ENCODE measurements around the gene CRYBG1.

Gene CRYBG1

DNA sequence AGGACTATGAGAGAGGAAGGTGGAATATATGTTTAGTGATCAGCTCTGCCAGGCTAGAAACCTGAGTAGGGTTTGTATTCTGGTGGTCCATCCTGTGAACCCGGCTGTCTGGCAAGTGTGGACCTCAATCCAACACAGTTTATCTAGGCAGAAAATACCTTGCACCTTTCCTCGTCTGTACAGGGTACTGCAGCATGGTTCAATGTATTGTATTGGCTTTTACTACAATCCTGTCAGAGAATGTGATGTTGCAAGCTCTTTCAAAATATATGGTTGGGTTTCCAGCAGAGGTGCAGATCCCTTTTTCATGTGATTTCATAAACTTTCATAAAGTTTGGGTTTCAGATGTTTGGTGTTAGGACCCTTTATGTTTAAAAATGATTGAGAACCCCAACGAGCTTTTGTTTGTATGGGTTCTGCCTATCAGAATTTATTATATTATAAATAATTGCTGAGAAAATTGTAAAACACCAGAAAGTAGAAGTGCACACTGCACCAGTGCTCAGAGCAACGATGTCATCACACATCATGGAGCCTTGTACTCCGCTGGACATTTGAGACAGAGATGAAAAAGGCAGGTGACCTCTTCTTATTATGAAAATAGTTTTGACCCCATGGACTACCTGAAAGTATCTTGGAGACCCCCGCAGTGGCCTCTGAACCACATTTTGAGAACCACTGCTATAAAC is 162.2 kb downstream of the CRYBG1 start:
- DNase-seq (ENCODE audit: low spot score) (no peak), FAIRE-seq (no peak)

- no peak for DNase-seq (ENCODE audit: low spot score)
- FAIRE-seq: no peak
Measured at GRCh38 chr6:106525107-106525881, 164.8 kb downstream of the CRYBG1 start.

DNA sequence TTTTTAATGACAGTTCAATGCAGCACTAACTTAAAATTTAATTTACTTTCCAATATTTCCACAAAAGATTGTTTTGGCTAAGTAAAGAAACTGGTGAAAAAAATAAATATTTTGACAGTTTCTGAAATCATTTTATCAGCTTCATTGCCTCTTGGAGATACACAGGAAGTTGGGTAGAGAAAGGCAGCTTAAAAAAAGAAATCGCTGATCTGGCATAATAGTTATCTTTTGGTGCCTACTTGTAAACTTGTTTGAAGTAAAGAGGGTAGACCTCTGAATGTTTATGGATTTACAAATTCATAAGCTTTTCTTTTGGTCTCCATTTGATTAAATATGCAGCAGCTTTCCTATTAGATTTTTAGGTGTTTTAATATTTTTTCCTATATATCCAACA is 165.4 kb downstream of the CRYBG1 start:
- DNase-seq (ENCODE audit: low spot score): no peak
- FAIRE-seq: no peak

DNA sequence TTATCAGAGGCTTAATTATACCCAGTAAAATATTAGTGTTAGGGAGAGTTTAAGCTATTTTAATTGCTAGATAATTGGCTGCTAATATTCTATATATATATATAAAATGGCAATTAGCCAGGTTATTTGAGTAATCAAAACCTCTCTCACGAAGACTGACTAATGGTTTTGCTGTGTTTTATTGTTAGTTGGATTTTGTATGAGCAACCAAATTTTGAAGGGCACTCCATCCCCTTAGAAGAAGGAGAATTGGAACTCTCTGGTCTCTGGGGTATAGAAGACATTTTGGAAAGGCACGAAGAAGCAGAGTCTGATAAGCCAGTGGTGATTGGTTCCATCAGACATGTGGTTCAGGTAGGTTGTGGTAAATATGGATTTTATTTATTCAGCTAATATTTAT is 166.6 kb downstream of the CRYBG1 start:
- FAIRE-seq (no peak), DNase-seq (ENCODE audit: low spot score) (no peak)

DNA sequence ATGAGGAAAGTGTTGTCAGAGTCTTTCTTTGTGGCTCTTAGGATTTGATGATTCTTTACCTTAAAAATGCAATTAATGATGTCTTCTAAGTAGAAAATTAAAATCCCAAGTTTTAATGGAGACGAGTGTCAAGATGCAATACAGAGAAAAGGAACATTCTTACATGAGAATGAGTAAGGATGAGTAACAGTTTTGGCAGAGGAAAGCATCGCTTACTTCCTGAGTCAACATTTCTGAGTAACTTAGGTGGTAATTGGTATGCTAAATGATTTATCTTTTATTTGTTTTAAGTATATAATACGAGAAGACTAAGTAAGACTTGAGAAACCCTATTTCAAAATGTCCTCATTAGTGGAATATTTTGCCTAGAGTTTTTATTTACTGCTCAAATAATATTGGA is 167.5 kb downstream of the CRYBG1 start:
- DNase-seq (ENCODE audit: low spot score) (peak; percentile 40), FAIRE-seq (no peak)

GRCh38 chr6:106528521-106528920 is 168.0 kb downstream of the CRYBG1 start:
- DNase-seq (ENCODE audit: low spot score): no peak
- FAIRE-seq: no peak

- DNase-seq (ENCODE audit: low spot score) (no peak), FAIRE-seq (no peak)
Measured at GRCh38 chr6:106529438-106529837, 168.9 kb downstream of the CRYBG1 start.

GRCh38 chr6:106530026-106530425 is 169.5 kb downstream of the CRYBG1 start:
- no peak for DNase-seq (ENCODE audit: low spot score)
- FAIRE-seq: no peak

- FAIRE-seq (no peak), DNase-seq (ENCODE audit: low spot score) (no peak)
Measured at GRCh38 chr6:106530502-106530901, 170.0 kb downstream of the CRYBG1 start.

DNA sequence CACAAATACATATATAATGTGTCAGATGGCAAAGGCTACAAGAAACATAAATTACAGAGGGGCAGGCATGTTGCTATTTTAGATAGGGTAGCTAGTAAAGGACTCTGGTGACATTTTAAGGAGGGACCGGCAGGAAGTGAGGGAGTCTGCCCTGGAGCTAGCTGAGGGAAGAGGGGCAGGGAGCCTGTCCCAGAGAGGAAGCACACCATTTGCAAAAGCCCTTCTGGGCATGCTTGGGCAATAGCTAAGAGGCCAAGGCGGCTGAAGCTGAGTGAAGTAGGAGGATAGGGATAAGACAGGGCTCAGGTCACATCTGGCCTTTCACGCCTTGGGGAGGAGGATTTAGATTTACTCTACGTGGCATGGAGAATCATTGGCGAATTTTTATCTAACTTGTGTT is 172.5 kb downstream of the CRYBG1 start:
- FAIRE-seq (no peak), DNase-seq (ENCODE audit: low spot score) (no peak)

DNA sequence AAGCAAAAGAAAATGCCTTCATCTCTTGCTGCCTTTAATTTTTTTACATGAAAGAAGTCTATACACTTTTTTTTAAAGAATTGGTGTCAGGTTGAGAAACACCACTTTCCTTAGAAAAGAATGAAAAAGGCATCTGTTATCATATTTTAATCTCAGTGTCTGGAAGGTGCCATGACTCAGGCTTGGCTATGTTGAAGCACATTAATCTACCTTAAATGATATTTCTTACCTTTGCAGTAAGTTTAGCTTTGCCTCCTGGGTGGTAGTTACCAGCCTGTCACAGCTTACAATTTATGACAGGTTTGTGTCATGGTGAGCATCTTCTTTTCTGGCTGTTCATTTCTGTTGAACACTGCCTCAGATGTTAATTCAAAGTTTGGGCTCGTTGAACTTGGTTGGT is 173.5 kb downstream of the CRYBG1 start:
- DNase-seq (ENCODE audit: low spot score): no peak
- FAIRE-seq: no peak

DNA sequence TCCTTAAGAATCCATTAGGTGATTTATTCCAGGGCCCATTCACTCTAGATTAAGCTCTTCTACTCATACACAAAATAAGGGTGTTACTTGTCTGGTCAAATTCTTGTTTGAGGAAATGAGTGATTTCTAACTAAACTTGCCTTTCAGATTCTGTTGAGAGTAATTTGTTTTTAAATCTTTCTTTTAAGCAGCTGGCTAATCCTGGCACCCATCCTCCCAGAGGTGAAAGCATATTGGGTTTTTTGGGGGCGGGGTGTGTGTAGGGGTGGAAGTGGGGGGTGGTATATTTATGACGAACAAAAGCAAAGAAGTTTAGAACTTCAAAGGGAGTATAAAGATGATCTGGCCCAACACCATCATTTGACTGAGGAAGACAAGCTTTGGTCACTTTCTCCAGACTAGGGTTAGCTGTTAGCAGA is 174.1 kb downstream of the CRYBG1 start:
- DNase-seq (ENCODE audit: low spot score) (no peak), FAIRE-seq (no peak)

GRCh38 chr6:106535012-106535411 is 174.5 kb downstream of the CRYBG1 start:
- DNase-seq (ENCODE audit: low spot score): no peak
- FAIRE-seq: no peak

DNA sequence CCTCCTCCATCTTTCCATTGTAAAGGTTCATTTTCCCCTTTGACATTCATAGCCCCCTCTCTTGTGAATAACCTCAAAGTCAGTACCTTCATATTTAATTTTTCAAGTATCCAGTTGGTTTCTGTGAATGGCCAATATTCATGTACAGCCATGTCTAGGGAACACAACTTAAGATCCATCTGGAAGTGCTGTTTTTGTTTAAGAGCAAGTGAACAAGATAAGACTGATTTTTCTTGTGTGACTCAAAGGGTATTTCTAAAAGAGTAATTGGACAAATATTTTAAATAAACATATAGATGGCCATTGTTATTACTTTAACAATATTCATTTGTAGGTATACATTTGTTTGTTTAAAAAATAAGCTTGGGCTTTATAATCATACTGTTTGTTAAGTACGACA is 175.8 kb downstream of the CRYBG1 start:
- DNase-seq (ENCODE audit: low spot score) (no peak), FAIRE-seq (no peak)

DNA sequence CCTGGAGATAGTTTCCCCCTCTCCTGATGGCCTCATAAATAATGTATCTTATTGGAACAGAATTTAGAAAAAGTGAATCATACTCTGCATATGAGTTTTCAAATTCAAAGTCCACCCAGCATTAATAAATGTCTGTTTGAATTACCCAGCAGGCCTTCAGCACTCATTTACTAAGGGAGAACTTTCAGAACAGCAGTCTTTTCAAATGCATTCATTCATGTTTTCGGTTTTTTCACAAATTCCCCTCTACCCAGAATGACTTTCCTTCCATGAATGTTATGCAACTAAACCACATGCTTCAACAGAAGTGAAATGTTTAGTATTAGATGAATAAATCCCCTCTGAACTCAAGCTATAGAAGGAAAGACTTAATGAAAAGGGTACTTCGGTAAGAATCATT is 176.3 kb downstream of the CRYBG1 start:
- no peak for FAIRE-seq
- no peak for DNase-seq (ENCODE audit: low spot score)

DNA sequence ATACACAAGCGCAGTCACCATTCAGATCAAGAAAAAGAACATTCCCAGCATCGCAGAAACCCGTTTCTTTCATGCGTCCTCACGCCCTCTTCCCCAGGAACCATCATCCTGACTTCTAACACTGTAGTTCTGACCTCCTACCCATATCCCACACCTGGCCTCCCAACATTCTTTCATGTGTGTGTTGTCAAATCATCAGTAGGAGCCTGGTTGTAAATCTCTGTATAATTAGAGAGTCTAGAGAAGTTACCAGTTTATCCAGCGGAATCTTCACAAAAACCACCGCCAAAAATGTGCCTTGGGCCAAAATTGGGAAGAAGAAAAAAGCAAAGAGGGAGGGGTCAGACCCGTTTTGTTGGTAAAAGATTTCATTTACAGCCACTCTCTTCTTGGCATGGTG is 177.1 kb downstream of the CRYBG1 start:
- no peak for FAIRE-seq
- DNase-seq (ENCODE audit: low spot score): no peak

DNA sequence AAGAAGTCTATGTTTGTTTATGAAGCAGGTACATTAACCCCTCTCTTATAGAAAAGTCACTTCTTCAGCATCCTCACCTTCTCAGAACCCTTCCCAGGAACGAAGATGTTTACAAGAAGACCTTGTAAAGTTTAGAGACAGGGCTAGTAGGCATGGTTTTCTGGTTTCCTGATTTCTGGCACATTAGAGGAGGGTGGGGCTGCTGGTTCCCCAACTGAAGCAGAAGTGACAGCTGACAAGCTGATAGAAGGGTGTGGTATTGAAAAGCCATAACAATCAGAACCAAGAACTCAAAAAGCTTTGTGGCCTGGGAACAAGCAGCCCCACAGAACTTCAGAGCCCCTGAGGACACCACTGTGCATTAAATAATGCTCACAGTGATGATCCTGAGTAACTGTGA is 177.6 kb downstream of the CRYBG1 start:
- no peak for DNase-seq (ENCODE audit: low spot score)
- FAIRE-seq: no peak

DNA sequence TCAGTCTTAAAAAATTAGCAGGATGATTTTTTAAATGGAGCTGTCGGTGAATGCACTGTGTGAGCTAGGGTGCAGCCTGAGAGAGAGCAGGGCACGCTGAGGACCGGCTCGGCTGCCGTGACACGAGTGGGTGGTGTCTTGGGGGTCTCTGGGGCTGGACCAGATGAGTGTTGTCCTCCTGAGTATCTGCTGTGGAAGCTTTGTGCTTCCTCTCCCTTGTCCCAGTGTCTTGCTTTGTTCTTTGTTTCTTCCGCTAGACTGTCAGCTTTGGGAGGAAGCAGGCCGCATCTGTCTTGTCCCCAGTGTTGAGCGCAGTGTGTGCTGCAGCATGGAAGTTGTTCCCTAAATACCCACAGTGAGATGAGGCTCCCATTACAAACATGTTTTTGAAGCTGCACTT is 179.4 kb downstream of the CRYBG1 start:
- FAIRE-seq (no peak), DNase-seq (ENCODE audit: low spot score) (no peak)

DNA sequence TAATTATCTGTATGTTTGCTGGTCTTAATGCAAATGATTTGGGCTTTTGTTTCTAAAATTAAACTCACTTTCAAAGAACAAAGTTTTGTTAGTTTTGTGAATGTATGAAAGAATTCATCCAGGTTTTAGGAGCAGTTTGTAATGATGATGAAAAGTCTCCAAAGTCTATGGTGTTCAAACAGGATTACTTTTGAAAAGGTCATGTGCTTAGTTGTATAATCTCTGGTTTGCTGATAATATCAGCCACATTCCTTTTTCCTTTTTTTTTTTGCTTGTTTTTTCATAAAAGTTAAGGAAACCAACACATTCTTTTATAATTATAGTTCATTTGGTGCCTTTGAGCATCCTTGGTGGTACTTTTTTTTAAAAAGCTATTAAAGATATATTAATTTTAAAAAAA is 179.9 kb downstream of the CRYBG1 start:
- FAIRE-seq (no peak), DNase-seq (ENCODE audit: low spot score) (no peak)

DNA sequence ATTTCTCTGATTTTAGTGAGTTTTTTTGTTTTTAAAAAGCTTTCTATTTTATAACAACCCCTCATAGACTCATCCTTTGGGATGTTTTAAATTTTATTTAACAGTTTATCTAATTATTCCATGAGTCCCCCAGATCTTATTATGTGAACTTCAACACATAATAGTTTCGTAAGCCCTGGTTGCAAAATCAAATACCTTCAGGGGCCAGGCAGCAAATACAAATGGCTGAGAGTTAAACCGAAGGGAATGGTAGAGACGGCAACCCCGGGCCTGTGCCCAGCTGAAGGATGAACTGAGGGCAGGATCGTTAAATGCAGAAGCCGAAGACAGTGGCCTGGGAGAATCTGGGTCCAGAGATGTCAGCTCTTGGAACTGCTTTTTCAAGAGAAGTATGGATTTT is 180.4 kb downstream of the CRYBG1 start:
- DNase-seq (ENCODE audit: low spot score): no peak
- FAIRE-seq: no peak

GRCh38 chr6:106546261-106546690 is 185.8 kb downstream of the CRYBG1 start:
- DNase-seq (ENCODE audit: low spot score) (peak; percentile 12), FAIRE-seq (no peak)

- DNase-seq (ENCODE audit: low spot score) (peak; percentile 33), FAIRE-seq (no peak)
Measured at GRCh38 chr6:106546691-106547414, 186.3 kb downstream of the CRYBG1 start.

Data from urothelium cell line (cell line).